ENCODE measurements around the gene ERICH4. TPM values are rescaled to one million over a fixed set of nuclear protein-coding genes. Genes with fewer than 3 reads are reported as not detected.

The ERICH4 gene
- total and polyA plus RNA-seq, 2 of the 8 experiments (the other 6 are each of a cell fraction or from before 2014, with no cell fraction given), result not detected

DNA sequence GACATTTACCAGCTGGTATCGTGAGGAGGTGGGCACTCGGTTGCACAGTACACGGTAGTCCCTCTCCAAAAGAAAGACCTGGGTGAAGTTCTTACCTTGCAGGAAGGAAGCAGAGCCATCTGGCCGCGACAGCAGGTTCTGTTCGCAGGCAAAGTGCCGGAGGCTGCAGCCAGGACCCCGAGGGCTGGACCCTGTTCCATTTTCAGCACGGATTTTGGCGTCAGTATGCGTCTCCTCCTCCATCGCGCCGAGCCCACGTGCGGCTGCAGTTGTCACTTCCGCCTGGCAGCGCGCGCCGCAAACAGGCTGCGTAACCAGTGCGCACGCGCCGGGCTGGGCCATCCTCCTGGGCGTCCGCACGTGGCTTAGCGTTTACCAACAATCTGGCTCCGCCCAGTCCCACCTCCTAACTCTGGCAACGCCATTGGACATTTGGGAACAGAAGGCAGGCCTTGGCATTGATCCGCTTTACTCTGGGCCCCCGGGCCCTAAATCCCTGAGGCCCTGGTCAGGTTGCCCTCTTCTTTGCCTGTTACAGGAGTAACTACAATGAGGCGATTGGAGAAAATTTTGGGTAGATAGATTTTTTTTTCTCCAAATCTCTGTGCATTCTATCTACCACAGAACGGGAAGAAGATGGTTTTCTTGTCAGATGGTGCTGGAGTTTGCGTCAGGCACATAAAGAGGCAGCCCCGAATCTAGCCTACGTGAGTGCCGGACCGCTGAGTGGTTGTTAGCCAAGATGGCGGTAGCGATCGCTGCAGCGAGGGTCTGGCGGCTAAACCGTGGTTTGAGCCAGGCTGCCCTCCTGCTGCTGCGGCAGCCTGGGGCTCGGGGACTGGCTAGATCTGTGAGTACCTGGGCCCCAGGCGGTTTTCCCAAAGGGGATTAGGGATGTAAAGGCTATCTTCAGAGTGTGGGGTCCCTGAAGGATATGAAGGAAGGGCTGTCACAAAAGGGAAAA, 45.6 kb upstream of the ERICH4 start, which contains the start of the genes BCKDHA and EXOSC5 (continued):
- TF ChIP-seq KDM4A (IDR thresholded peaks at IDR 0.05; ENCODE audit: low read depth, low read length, severe bottlenecking), result peak; percentile 34
- peak; percentile 84 for TF ChIP-seq TAF1 (IDR thresholded peaks at IDR 0.05; ENCODE audit: low read depth, low read length)
- no peak for TF ChIP-seq NANOG (IDR thresholded peaks at IDR 0.05; ENCODE audit: insufficient read depth, low read depth, low read length, poor library complexity, severe bottlenecking)
- TF ChIP-seq KDM5A (IDR thresholded peaks at IDR 0.05; ENCODE audit: low read length), result peak; percentile 66
- TF ChIP-seq, protein P1, sequence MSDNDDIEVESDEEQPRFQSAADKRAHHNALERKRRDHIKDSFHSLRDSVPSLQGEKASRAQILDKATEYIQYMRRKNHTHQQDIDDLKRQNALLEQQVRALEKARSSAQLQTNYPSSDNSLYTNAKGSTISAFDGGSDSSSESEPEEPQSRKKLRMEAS (IDR thresholded peaks at IDR 0.05), result peak; percentile 100
- TF ChIP-seq PHF8 (conservative IDR thresholded peaks at IDR 0.05; ENCODE audit: low read depth, low read length), result peak; percentile 75
- TF ChIP-seq, protein P2, sequence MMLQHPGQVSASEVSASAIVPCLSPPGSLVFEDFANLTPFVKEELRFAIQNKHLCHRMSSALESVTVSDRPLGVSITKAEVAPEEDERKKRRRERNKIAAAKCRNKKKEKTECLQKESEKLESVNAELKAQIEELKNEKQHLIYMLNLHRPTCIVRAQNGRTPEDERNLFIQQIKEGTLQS (IDR thresholded peaks at IDR 0.05; ENCODE audit: insufficient read depth, low read depth, low read length), result peak; percentile 53; the same call in 1 of the 2 replicates
- TF ChIP-seq SP1 (IDR thresholded peaks at IDR 0.05; ENCODE audit: low read depth, low read length), result no peak
- TF ChIP-seq, protein P3, sequence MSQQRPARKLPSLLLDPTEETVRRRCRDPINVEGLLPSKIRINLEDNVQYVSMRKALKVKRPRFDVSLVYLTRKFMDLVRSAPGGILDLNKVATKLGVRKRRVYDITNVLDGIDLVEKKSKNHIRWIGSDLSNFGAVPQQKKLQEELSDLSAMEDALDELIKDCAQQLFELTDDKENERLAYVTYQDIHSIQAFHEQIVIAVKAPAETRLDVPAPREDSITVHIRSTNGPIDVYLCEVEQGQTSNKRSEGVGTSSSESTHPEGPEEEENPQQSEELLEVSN (IDR thresholded peaks at IDR 0.05), result peak; percentile 93
- peak; percentile 47 to 62 for TF ChIP-seq POLR2A (IDR thresholded peaks at IDR 0.05; ENCODE audit: control extremely low read depth in 1 of 2, low read depth in 2 of 2, low read length in 2 of 2)
- peak; percentile 83; the same call in 1 of the 2 replicates for TF ChIP-seq POLR2AphosphoS5 (IDR thresholded peaks at IDR 0.05; ENCODE audit: low read depth, low read length)
- no peak for TF ChIP-seq CTBP2 (IDR thresholded peaks at IDR 0.05; ENCODE audit: borderline replicate concordance, insufficient read depth, insufficient read length, low read length)
- peak; percentile 85 for TF ChIP-seq ASH2L (IDR thresholded peaks at IDR 0.05; ENCODE audit: low read length)
- TF ChIP-seq YY1 (IDR thresholded peaks at IDR 0.05; ENCODE audit: low read depth, low read length), result peak; percentile 94
- peak; percentile 78; the same call in 1 of the 2 replicates for TF ChIP-seq RBBP5 (IDR thresholded peaks at IDR 0.05; ENCODE audit: borderline replicate concordance, low read depth, low read length)
- TF ChIP-seq, protein P4, sequence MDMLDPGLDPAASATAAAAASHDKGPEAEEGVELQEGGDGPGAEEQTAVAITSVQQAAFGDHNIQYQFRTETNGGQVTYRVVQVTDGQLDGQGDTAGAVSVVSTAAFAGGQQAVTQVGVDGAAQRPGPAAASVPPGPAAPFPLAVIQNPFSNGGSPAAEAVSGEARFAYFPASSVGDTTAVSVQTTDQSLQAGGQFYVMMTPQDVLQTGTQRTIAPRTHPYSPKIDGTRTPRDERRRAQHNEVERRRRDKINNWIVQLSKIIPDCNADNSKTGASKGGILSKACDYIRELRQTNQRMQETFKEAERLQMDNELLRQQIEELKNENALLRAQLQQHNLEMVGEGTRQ (IDR thresholded peaks at IDR 0.05; ENCODE audit: low read length), result peak; percentile 83
- no peak for TF ChIP-seq POU5F1 (IDR thresholded peaks at IDR 0.05; ENCODE audit: low read depth, low read length)
- TF ChIP-seq TBP (IDR thresholded peaks at IDR 0.05; ENCODE audit: low read depth, low read length), result peak; percentile 58
- TF ChIP-seq, protein P5, sequence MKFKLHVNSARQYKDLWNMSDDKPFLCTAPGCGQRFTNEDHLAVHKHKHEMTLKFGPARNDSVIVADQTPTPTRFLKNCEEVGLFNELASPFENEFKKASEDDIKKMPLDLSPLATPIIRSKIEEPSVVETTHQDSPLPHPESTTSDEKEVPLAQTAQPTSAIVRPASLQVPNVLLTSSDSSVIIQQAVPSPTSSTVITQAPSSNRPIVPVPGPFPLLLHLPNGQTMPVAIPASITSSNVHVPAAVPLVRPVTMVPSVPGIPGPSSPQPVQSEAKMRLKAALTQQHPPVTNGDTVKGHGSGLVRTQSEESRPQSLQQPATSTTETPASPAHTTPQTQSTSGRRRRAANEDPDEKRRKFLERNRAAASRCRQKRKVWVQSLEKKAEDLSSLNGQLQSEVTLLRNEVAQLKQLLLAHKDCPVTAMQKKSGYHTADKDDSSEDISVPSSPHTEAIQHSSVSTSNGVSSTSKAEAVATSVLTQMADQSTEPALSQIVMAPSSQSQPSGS (IDR thresholded peaks at IDR 0.05; ENCODE audit: low read length), result 0 out of 2 replicates have a peak, but pooled peaks have one; percentile 1
